Transverse colon (tissue), 4 donors: ENCODE results near the gene A4GALT. TPM values are rescaled to one million over a fixed set of nuclear protein-coding genes. Genes with fewer than 3 reads are reported as not detected.

Experiments
- DNase-seq: peaks from one replicate; pipeline ENCODE4 v3.0.0-alpha.2; 2019
- H3K27ac ChIP-seq, 4 donors: fragments of 200-600 bp; sonication (generic); 2 replicates each; pipeline ENCODE4 v1.5.1; 2016 to 2018; ENCODE audit warnings: inconsistent platforms in 4 of 4
- H3K27me3 ChIP-seq: fragments of 200-600 bp; sonication (generic); 2 replicates; pipeline ENCODE4 v1.5.1; 2017; ENCODE audit warnings: inconsistent platforms
- H3K36me3 ChIP-seq, 4 donors: fragments of 200-600 bp; sonication (generic); 2 replicates each; pipeline ENCODE4 v1.5.1; 2017 to 2019; ENCODE audit warnings: inconsistent platforms in 4 of 4
- H3K4me1 ChIP-seq, 4 donors: fragments of 200-600 bp; sonication (generic); 2 replicates each; pipeline ENCODE4 v1.5.1; 2017 to 2020; ENCODE audit warnings: inconsistent platforms in 4 of 4
- H3K4me3 ChIP-seq, 4 donors: fragments of 200-600 bp; sonication (generic); 1 replicate in 1 of 4; 2 replicates in 3 of 4; pipeline versions ENCODE4 v1.5.1 to v1.6.1; 2017 to 2019; ENCODE audit warnings: inconsistent platforms in 4 of 4
- H3K9me3 ChIP-seq, 2 donors: fragments of 200-600 bp; sonication (generic); 2 replicates each; pipeline ENCODE4 v1.5.1; 2017 to 2019; ENCODE audit warnings: inconsistent platforms in 2 of 2
- EP300 ChIP-seq: sonication (generic); formaldehyde crosslinking; IDR thresholded peaks from one replicate; pipeline ENCODE4 v1.6.1; 2017; ENCODE audit warnings: antibody characterized with exemption, low read depth
- POLR2A ChIP-seq: fragments of 450-650 bp; IDR thresholded peaks from one replicate; pipeline ENCODE4 v1.6.1; 2016; ENCODE audit warnings: antibody characterized with exemption, mild to moderate bottlenecking, moderate library complexity
- POLR2AphosphoS5 ChIP-seq, 3 donors: sonication (generic); formaldehyde crosslinking; IDR thresholded peaks; one replicate each; pipeline ENCODE4 v1.6.1; 2016; ENCODE audit warnings: antibody characterized with exemption in 3 of 3
- WGBS, 2 donors: methylation state at CpG; one replicate each; pipeline ENCODE4 v1.1.5; 2018; ENCODE audit warnings: low coverage in 1 of 2; 5-methylcytosine and 5-hydroxymethylcytosine counted together
- in situ Hi-C, 4 donors: fragments of 200-750 bp; cut with MboI; loops; one replicate each; pipeline versions ENCODE4 v1.15.0 to v1.15.1; 2017; ENCODE audit warnings: low sequenced_read_pairs in 3 of 4, low pct_ligation_motif_present in 1 of 4, low pct_unique_long_range_greater_than_20kb in 1 of 4
- intact Hi-C: fragments of 100-400 bp; cut with DNase I; formaldehyde crosslinking; loops from one replicate; pipeline ENCODE4 v1.15.1; 2023; ENCODE audit warnings: low total_unique reads
- total RNA-seq, 4 donors: library from RNA; depleted of rRNA; stranded (reverse); fragments of >200 nt; gene quantifications; one replicate each; pipeline ENCODE4 v1.1.0, GENCODE V29; 2016
- TF ChIP-seq, protein P1 (sequence below), 5 experiments: fragments of 200-600 bp in 3 of 5; fragments of 450-650 bp in 2 of 5; sonication (generic) in 3 of 5; IDR thresholded peaks; 1 replicate in 2 of 5; 2 replicates in 3 of 5; pipeline ENCODE4 v1.5.1; 2016 to 2017; ENCODE audit warnings: antibody characterized with exemption in 5 of 5, inconsistent platforms in 3 of 5, mild to moderate bottlenecking in 2 of 5, moderate library complexity in 1 of 5

Gene A4GALT
- total RNA-seq, 4 donors from 2014 or later: 6.3 to 31.4 (median 12.7) TPM

- intact Hi-C loops (no loop called here), in situ Hi-C loops (no loop called here)
- 82% methylated on average over 10 of the region's 22 CpGs; no CpG with 5 or more reads in 1 of the 2 donors for WGBS, 2 donors
- Histone ChIP-seq H3K27me3 (no peaks in the 10 kb centered on the region), H3K4me3 (no peak overlapping the region), H3K4me1 (peaks cover 3 to 16% (median 8%) of the 10 kb centered on the region in 4 donors), H3K27ac (no peak overlapping the region), H3K36me3 (no peaks in the 10 kb centered on the region), H3K9me3 (no peaks in the 10 kb centered on the region)
- DNase-seq: no peak
- no peak for TF ChIP-seq POLR2AphosphoS5 (IDR thresholded peaks at IDR 0.05)
- no peak for TF ChIP-seq EP300
- TF ChIP-seq, protein P1, sequence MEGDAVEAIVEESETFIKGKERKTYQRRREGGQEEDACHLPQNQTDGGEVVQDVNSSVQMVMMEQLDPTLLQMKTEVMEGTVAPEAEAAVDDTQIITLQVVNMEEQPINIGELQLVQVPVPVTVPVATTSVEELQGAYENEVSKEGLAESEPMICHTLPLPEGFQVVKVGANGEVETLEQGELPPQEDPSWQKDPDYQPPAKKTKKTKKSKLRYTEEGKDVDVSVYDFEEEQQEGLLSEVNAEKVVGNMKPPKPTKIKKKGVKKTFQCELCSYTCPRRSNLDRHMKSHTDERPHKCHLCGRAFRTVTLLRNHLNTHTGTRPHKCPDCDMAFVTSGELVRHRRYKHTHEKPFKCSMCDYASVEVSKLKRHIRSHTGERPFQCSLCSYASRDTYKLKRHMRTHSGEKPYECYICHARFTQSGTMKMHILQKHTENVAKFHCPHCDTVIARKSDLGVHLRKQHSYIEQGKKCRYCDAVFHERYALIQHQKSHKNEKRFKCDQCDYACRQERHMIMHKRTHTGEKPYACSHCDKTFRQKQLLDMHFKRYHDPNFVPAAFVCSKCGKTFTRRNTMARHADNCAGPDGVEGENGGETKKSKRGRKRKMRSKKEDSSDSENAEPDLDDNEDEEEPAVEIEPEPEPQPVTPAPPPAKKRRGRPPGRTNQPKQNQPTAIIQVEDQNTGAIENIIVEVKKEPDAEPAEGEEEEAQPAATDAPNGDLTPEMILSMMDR (IDR thresholded peaks at IDR 0.05): no peak
- no peak for TF ChIP-seq POLR2A
Observed at GRCh38 chr22:42768385-42769035, 47.8 kb upstream of the A4GALT start.

DNA sequence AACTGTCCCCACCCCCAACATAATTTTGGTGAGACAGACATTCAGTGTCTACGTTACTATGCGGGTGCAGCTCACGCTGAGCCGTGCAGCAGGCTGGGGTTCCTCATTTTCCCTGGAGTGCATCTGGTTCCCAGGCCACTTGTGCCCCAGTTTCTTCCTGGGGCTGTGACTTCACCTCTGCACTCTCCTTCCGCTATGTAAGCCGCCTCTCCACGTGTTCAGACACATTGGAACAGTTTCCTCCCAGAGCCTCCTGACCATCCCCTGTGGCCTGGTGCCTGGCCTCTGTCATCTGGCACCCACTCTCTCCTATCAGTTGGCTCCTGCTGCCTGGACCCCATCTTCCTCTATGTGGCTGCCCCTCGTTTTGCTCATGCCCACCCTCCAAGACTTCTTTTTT, 46.2 kb upstream of the A4GALT start:
- in situ Hi-C loops: no loop called here
- H3K4me3 ChIP-seq: no peak overlapping the region
- WGBS, 2 donors: 29 to 84% methylated on average over 1 to 8 of the region's 8 CpGs
- intact Hi-C loops: no loop called here
- DNase-seq: no peak
- no peaks in the 10 kb centered on the region for H3K9me3 ChIP-seq
- TF ChIP-seq EP300 (no peak), POLR2AphosphoS5 (IDR thresholded peaks at IDR 0.05) (no peak), POLR2A (no peak)
- TF ChIP-seq, protein P1 (IDR thresholded peaks at IDR 0.05): no peak
- peaks cover 3 to 16% (median 8%) of the 10 kb centered on the region in 4 donors for H3K4me1 ChIP-seq
- no peak overlapping the region for H3K27ac ChIP-seq
- no peaks in the 10 kb centered on the region for H3K27me3 ChIP-seq
- H3K36me3 ChIP-seq: no peaks in the 10 kb centered on the region

DNA sequence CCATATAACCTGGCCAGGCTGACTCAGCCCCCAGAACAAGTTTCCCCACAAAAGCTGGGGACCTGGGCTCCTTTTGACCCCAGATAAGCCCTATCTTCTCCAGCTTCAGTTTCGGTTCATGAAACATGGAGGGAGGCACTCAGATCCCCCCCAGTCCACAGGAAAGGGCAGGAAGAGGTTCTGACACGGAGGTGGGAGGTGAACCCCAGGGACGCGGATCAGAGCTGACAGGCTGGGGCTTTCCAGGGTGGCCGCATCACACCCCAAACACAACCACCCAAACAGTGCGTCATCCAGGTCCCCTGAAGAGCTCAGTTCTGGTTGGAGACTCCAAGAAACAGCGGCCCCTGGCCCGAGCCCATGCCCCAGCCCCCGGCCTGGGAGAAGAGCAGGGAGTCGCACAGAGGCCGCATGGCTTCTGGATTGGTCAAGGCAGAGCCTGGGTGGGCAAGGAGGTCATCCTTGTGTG, 44.3 kb upstream of the A4GALT start:
- no peak for DNase-seq
- no peaks in the 10 kb centered on the region for H3K27me3 ChIP-seq
- no peaks in the 10 kb centered on the region for H3K9me3 ChIP-seq
- intact Hi-C loops (no loop called here), in situ Hi-C loops (no loop called here)
- no peak overlapping the region for H3K4me3 ChIP-seq
- H3K36me3 ChIP-seq: no peaks in the 10 kb centered on the region
- no peak for TF ChIP-seq POLR2A
- no peak for TF ChIP-seq POLR2AphosphoS5 (IDR thresholded peaks at IDR 0.05)
- TF ChIP-seq, protein P1 (IDR thresholded peaks at IDR 0.05): no peak
- TF ChIP-seq EP300: no peak
- no peak overlapping the region for H3K27ac ChIP-seq
- whole genome bisulfite sequencing, 2 donors: 74% methylated on average over 9 of the region's 11 CpGs; no CpG with 5 or more reads in 1 of the 2 donors
- peaks cover 3 to 10% (median 6%) of the 10 kb centered on the region in 4 donors for H3K4me1 ChIP-seq

DNA sequence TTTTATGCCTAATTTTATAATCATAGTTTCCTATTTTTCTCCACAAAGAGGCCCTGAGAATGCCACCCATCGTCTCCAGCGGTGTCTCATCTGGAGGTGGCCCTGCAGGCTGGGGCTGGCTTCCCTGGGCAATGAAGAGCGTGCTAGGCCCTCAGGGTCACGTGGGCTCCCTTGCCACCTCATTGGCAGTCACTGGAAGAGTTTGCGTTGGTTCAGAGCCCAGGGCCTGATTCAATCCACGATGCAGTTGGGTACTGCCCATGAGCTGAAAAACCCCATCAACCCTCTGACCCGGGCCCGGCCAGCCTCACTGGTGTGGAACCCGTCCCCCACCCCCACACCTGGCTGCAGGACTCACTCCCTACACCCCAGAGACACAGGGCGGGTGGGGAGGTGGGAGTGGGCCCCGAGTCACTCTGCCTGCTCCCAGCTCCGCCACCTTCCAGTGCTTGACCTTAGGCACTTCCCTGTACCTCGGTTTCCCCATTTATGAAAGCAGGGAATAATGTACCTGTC, 43.4 kb upstream of the A4GALT start:
- in situ Hi-C loops (no loop called here), intact Hi-C loops (no loop called here)
- Histone ChIP-seq H3K9me3 (no peaks in the 10 kb centered on the region), H3K27me3 (no peaks in the 10 kb centered on the region), H3K27ac (no peak overlapping the region), H3K36me3 (no peaks in the 10 kb centered on the region), H3K4me1 (peaks cover 0 to 1% (median 0%) of the 10 kb centered on the region in 4 donors), H3K4me3 (no peak overlapping the region)
- no peak for DNase-seq
- TF ChIP-seq EP300 (no peak), POLR2A (no peak), POLR2AphosphoS5 (IDR thresholded peaks at IDR 0.05) (no peak)
- TF ChIP-seq, protein P1 (IDR thresholded peaks at IDR 0.05): no peak
- WGBS, 2 donors: 93% methylated on average over 13 of the region's 13 CpGs; no CpG with 5 or more reads in 1 of the 2 donors
